Ovary (tissue), 9 donors: ENCODE data around the gene ATP5PF. TPM values are rescaled to one million over a fixed set of nuclear protein-coding genes. Genes with fewer than 3 reads are reported as not detected.

Source experiments
- DNase-seq, 5 donors: peaks; one replicate each; pipeline ENCODE4 v3.0.0-alpha.2; 2019 to 2020
- H3K27ac ChIP-seq, 2 donors: fragments of 200-600 bp; one replicate each; pipeline versions ENCODE4 v1.5.1 to v1.8.0; 2019 to 2022
- H3K27me3 ChIP-seq: fragments of 200-600 bp; one replicate; pipeline ENCODE4 v1.8.0; 2022
- H3K36me3 ChIP-seq: fragments of 200-600 bp; sonication (generic); one replicate; pipeline ENCODE4 v1.5.1; 2019
- H3K4me1 ChIP-seq: one replicate; pipeline ENCODE4 v1.8.1; 2013; ENCODE audit warnings: mild to moderate bottlenecking, moderate library complexity; ENCODE audit not compliant: insufficient read depth
- H3K4me3 ChIP-seq: fragments of 200-600 bp; sonication (generic); one replicate; pipeline ENCODE4 v1.5.1; 2017
- H3K9me3 ChIP-seq, 2 donors: fragments of 200-600 bp in 1 of 2; sonication (generic) in 1 of 2; one replicate each; pipeline versions ENCODE4 v1.5.1 to v1.8.1; 2013 to 2019; ENCODE audit warnings: mild to moderate bottlenecking in 1 of 2, moderate library complexity in 1 of 2
- EP300 ChIP-seq: sonication (generic); formaldehyde crosslinking; IDR thresholded peaks from one replicate; pipeline ENCODE4 v1.6.1; 2017; ENCODE audit warnings: antibody characterized with exemption
- POLR2A ChIP-seq: fragments of 450-650 bp; IDR thresholded peaks from one replicate; pipeline ENCODE4 v1.6.1; 2017; ENCODE audit warnings: antibody characterized with exemption, mild to moderate bottlenecking, moderate library complexity
- WGBS, 3 donors: extraction: QIAGEN DNeasy Blood & Tissue Kit in 1 of 3; methylation state at CpG; one replicate each; pipeline versions ENCODE4 v1.1.5 to v1.1.7; 2013 to 2017; 5-methylcytosine and 5-hydroxymethylcytosine counted together
- intact Hi-C, 4 donors: fragments of 100-400 bp; cut with DNase I; formaldehyde crosslinking; loops; one replicate each; pipeline versions ENCODE4 v1.11.0 to v1.15.1; 2022 to 2023
- polyA plus RNA-seq, 2 donors: library from polyadenylated mRNA; stranded (reverse); fragments of 200-250 nt in 1 of 2; fragments of 350-450 nt in 1 of 2; fragmentation: Illumina TruSeq in 1 of 2; extraction: RNeasy Lipid Tissue Mini Kit (QIAGEN cat#74804) in 1 of 2; gene quantifications; one replicate each; pipeline ENCODE4 v1.2.3, GENCODE V29; 2013 to 2014
- total RNA-seq, 7 donors: library from RNA; depleted of rRNA in 2 of 7; stranded (reverse); fragments of >200 nt in 2 of 7; fragmentation: NEBNext Ultra II Directional in 3 of 7; extraction: Animal tissue kit (Norgen Biotek cat#: 25700) in 3 of 7; gene quantifications; one replicate each; pipeline versions ENCODE4 v1.1.0 to v1.2.4, GENCODE V29; 2016 to 2023
- TF ChIP-seq, protein P1 (sequence below), 3 donors: fragments of 450-650 bp in 2 of 3; fragments of 200-600 bp in 1 of 3; IDR thresholded peaks; one replicate each; pipeline versions ENCODE4 v1.5.1 to v1.8.0; 2016 to 2022; ENCODE audit warnings: antibody characterized with exemption in 3 of 3, mild to moderate bottlenecking in 1 of 3
- donor health status: DM: no; HTN: no; CAD: no; lungs with moderate emphysema.
- donor health status: DM: no; HTN: no; CAD: no.
- donor health status: Bipolar disorder and iron deficiency.
- donor health status: DM: yes; HTN: yes; CAD: no.
- donor health status: DM: no; HTN: no; CAD: no.
- donor health status: DM: yes; HTN: yes; CAD: no.

The ATP5PF gene
- total and polyA plus RNA-seq, 9 donors = 68.8 to 330 (median 82.7) TPM

DNA sequence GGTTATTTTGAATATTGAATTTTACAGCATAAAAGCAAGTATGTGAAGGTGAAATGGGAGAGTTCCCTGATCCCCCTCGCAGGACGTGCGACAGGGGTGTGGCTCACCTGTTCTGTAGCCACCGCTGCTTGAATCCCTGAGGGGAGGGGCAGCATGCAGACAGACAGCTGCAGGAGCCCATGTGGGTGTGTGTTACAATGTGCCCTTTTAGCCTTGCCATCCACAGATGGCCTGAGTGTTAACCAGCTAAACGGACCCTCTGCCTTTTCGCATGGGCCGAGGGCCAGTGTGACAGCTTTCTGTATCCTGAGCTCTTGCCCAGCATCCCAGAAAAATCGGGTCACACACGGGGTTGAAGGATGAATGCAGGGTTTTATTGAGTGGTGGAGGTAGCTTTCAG lies 52.3 kb downstream of the ATP5PF start:
- intact Hi-C loops = no loop called here
- no peaks in the 10 kb centered on the region for H3K9me3 ChIP-seq
- no peak for DNase-seq
- H3K27ac ChIP-seq = no peak overlapping the region
- H3K4me1 ChIP-seq = no peaks in the 10 kb centered on the region
- no peaks in the 10 kb centered on the region for H3K36me3 ChIP-seq
- H3K27me3 ChIP-seq = no peaks in the 10 kb centered on the region
- no peak overlapping the region for H3K4me3 ChIP-seq
- TF ChIP-seq, protein P1, sequence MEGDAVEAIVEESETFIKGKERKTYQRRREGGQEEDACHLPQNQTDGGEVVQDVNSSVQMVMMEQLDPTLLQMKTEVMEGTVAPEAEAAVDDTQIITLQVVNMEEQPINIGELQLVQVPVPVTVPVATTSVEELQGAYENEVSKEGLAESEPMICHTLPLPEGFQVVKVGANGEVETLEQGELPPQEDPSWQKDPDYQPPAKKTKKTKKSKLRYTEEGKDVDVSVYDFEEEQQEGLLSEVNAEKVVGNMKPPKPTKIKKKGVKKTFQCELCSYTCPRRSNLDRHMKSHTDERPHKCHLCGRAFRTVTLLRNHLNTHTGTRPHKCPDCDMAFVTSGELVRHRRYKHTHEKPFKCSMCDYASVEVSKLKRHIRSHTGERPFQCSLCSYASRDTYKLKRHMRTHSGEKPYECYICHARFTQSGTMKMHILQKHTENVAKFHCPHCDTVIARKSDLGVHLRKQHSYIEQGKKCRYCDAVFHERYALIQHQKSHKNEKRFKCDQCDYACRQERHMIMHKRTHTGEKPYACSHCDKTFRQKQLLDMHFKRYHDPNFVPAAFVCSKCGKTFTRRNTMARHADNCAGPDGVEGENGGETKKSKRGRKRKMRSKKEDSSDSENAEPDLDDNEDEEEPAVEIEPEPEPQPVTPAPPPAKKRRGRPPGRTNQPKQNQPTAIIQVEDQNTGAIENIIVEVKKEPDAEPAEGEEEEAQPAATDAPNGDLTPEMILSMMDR (IDR thresholded peaks at IDR 0.05) = no peak
- TF ChIP-seq EP300 (no peak), POLR2A (no peak)
- WGBS, 3 donors = 69 to 84% (median 70%) methylated on average over 9 of the region's 9 CpGs

- no peaks in the 10 kb centered on the region for H3K9me3 ChIP-seq
- no peak overlapping the region for H3K27ac ChIP-seq
- TF ChIP-seq, protein P1 (IDR thresholded peaks at IDR 0.05) = no peak
- TF ChIP-seq POLR2A (no peak), EP300 (no peak)
- intact Hi-C loops = no loop called here
- no peaks in the 10 kb centered on the region for H3K36me3 ChIP-seq
- no peaks in the 10 kb centered on the region for H3K4me1 ChIP-seq
- no peak for DNase-seq
- H3K27me3 ChIP-seq = no peaks in the 10 kb centered on the region
- H3K4me3 ChIP-seq = no peak overlapping the region
These were observed 58.3 kb downstream of the ATP5PF start for GRCh38 chr21:25676451-25676850.

Other genes starting within 250 kb of the ATP5PF start
- 10 to 100 TPM; 15.3 to 22.7 (median 19.0) TPM for gene MRPL39, start 127.4 kb downstream of the ATP5PF start, total RNA-seq
- gene MRPL39, start 127.4 kb downstream of the ATP5PF start, polyA plus RNA-seq = 10 to 100 TPM; 18.4 to 26.3 TPM
- gene JAM2, start 95.6 kb downstream of the ATP5PF start, total RNA-seq = 10 to 100 TPM; 11.7 to 37.2 (median 21.6) TPM
- 10 to 100 TPM; 23.7 to 65.4 TPM for gene JAM2, start 95.6 kb downstream of the ATP5PF start, polyA plus RNA-seq
- 10 to 100 TPM; 24.1 to 32.5 (median 25.8) TPM for gene GABPA, start 68 bp upstream of the ATP5PF start, total RNA-seq
- 10 to 100 TPM; 14.8 to 22.5 TPM for gene GABPA, start 68 bp upstream of the ATP5PF start, polyA plus RNA-seq